SJCRH30 (cell line): Measurements from ENCODE around the gene GPN2. TPM values are rescaled to one million over a fixed set of nuclear protein-coding genes. Genes with fewer than 3 reads are reported as not detected.
A peak's percentile ranks its signal among the peaks of the same experiment; 100 is the strongest.
"Not testable (repeated sequence)": the region's sequence is repeated elsewhere in the genome, so short reads cannot be mapped to it uniquely, and the experiment has no call there.

Source experiments
- DNase-seq, 2 experiments: peaks; one replicate each; pipeline ENCODE4 v3.0.0-alpha.2; 2015 to 2020
- H3K27ac ChIP-seq: fragments of 250-450 bp; sonication (Bioruptor Pico); 2 replicates; pipeline ENCODE4 v1.5.1; 2020; ENCODE audit warnings: mild to moderate bottlenecking, moderate library complexity
- H3K27me3 ChIP-seq: fragments of 250-450 bp; sonication (Bioruptor Pico); 2 replicates; pipeline ENCODE4 v1.5.1; 2020; ENCODE audit warnings: mild to moderate bottlenecking, moderate library complexity
- H3K36me3 ChIP-seq: fragments of 250-450 bp; sonication (Bioruptor Pico); 2 replicates; pipeline ENCODE4 v1.5.1; 2020; ENCODE audit warnings: mild to moderate bottlenecking, moderate library complexity
- H3K4me1 ChIP-seq: fragments of 250-450 bp; sonication (Bioruptor Pico); 2 replicates; pipeline ENCODE4 v1.5.1; 2020; ENCODE audit warnings: mild to moderate bottlenecking, moderate library complexity
- H3K4me3 ChIP-seq: fragments of 250-450 bp; sonication (Bioruptor Pico); 2 replicates; pipeline ENCODE4 v1.5.1; 2020; ENCODE audit warnings: mild to moderate bottlenecking, moderate library complexity
- H3K9me3 ChIP-seq: fragments of 250-450 bp; sonication (Bioruptor Pico); replicated peaks from 2 replicates; pipeline ENCODE4 v1.5.1; 2020; ENCODE audit warnings: mild to moderate bottlenecking, moderate library complexity
- total RNA-seq: library from RNA; depleted of rRNA; stranded (reverse); fragments of >200 nt; shearing (Covaris generic); gene quantifications from 2 replicates; pipeline ENCODE4 v1.2.3, GENCODE V29; 2014

The GPN2 gene
- total RNA-seq, 1 experiment from 2014 or later = 25.3 TPM

DNA sequence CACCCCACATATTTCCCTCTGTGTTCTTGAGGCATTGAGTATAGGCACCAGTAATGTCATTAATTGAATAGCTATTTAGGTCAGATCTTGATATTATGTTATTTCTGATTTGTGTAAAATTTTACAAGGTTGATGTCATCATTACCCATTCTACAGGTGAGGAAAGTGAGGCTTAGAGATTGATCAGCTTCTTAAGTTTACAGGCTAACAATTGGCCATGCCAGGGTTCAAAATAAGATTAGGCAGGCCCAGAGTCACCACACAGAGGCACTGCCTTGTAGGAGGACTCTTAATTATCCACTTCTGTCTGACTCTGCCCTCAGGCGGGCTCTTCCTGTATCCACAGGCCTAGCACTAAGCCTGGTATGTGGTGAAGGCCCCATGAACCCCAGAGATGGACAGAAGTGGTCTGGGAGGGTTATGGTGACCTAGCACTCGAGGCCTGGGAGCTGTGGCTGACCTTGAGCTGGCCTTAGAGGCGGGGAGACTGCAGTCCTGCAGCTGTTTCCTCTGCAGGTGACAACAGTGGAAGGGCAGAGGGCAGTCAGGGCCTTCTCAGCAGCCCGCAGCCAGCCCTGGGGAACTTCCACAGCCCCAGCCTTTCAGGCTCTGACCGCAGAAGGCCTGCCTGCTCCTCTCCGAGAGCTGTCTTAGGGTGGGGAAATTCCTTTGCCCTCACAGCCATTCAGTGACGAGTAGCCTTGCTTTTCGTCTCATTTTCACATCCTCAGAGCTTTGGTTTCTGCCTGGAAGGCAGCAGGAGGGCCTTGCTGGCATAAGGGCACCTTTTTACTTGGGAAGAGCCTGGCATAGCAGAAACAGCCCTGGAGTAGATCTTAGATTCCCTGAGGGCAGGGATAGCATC is 51.4 kb downstream of the GPN2 start:
- no peaks in the 10 kb centered on the region for H3K9me3 ChIP-seq
- DNase-seq = no peak
- no peak overlapping the region for H3K27ac ChIP-seq
- no peak overlapping the region for H3K4me3 ChIP-seq
- H3K36me3 ChIP-seq = peaks cover 40% of the 10 kb centered on the region; the same call in 1 of the 2 replicates
- H3K27me3 ChIP-seq = no peaks in the 10 kb centered on the region
- H3K4me1 ChIP-seq = no peaks in the 10 kb centered on the region

DNA sequence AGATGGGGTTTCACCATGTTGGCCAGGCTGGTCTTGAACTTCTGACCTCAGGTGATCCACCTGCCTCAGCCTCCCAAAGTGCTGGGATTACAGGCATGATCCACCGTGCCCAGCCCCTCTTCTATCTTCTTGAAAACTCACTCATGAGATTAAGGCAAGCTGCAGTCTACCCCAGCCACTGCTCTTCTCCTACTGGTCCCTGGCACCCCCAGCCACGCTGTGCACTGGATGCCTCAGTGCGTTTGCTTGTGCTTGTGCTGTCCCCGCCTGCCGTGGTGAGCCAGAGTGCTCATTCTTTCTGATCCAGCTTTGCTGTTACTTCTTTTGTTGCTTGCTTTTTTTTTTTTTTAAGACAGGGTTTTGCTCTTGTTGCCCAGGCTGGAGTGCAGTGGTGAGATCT is 52.4 kb downstream of the GPN2 start:
- H3K4me3 ChIP-seq, H3K4me1 ChIP-seq, H3K27ac ChIP-seq, DNase-seq, H3K27me3 ChIP-seq, H3K9me3 ChIP-seq: not testable (repeated sequence)
- H3K36me3 ChIP-seq = peaks cover 48% of the 10 kb centered on the region

DNA sequence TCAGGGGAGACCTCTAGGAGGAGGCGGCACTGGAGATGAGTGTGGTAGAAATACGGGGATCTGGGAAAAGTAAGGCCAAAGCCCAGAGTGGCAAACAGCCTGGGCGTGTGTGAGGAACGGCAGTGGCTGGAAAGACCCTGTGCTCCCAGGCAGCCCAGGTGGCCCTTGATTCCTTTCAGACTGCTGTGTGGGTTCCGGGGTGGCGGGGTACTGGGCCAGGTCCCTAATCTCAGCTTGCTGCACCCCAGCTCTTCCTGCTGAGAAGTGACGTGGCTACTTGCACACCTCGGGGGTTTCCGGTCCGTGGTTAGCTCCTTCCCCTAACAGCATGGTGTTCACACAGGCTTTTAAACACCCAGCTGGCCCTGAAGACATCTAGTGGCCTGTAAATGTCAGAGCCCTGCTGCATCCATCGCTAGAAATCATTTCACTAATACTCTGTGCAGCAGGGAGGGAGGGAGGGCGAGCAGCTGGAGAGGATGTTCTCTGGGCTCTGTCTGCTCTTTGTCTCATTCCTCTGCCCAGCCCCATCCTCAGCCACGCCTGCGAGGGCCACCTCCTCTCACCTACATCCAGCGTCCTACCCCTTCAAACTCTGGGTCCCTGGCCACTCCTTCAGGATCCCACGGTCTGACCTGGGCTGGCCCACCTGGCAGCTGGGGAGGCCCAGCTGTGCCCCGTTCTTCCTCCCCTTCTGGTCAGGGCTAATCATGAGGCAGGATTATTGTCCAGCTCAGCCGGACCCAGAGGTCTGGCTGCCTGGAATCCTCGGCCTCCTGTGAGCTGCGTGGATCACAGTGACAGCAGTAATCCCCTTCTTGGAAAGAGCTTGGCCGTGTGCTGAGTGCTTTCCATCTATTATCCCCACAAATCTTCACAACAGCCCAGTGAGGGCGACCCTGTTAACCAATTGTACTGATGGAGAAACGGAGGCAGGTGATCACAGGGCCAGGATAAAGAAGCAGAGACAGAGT is 56.4 kb downstream of the GPN2 start:
- no peaks in the 10 kb centered on the region for H3K4me1 ChIP-seq
- DNase-seq = no peak
- H3K27ac ChIP-seq = no peak overlapping the region
- no peak overlapping the region for H3K4me3 ChIP-seq
- no peaks in the 10 kb centered on the region for H3K27me3 ChIP-seq
- no peaks in the 10 kb centered on the region for H3K9me3 ChIP-seq
- H3K36me3 ChIP-seq = peaks cover 38% of the 10 kb centered on the region

DNA sequence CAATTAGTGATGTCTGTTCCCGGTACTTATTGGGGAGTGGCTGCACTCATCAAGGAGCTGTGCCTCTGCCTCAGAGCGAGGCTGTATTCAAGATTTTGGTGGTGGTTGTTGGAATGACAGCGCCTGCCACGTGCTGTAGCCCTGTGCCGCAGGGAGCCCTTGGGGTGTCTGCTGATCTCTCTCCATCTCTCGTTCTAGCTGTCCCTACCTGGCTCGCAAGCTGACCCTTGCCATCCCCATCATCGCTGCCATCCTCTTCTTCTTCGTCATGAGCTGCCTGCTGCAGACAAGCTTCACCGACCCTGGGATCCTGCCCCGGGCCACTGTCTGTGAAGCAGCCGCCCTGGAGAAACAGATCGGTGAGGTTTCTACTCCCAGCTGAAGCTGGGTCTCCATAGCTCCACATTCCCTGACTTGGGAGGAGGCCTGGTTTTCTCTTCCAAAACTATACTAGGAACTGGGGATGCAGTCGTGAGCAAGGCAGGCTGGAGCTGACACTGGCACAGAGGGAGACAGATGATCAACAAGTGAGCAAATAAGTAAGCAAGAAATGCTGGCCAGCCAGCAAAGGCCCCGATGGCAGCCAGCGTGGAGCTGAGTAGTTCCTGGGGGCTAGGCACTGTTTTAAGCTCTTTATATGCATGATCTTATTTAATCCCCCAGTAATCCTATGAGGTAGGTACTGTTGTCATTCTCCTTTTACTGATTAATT is 57.7 kb downstream of the GPN2 start:
- no peaks in the 10 kb centered on the region for H3K27me3 ChIP-seq
- no peak overlapping the region for H3K4me3 ChIP-seq
- no peak overlapping the region for H3K27ac ChIP-seq
- peaks cover 35% of the 10 kb centered on the region for H3K36me3 ChIP-seq
- 0 out of 2 replicates have a peak, but pooled peaks cover 5% of the 10 kb centered on the region for H3K4me1 ChIP-seq
- DNase-seq = no peak
- no peaks in the 10 kb centered on the region for H3K9me3 ChIP-seq

DNA sequence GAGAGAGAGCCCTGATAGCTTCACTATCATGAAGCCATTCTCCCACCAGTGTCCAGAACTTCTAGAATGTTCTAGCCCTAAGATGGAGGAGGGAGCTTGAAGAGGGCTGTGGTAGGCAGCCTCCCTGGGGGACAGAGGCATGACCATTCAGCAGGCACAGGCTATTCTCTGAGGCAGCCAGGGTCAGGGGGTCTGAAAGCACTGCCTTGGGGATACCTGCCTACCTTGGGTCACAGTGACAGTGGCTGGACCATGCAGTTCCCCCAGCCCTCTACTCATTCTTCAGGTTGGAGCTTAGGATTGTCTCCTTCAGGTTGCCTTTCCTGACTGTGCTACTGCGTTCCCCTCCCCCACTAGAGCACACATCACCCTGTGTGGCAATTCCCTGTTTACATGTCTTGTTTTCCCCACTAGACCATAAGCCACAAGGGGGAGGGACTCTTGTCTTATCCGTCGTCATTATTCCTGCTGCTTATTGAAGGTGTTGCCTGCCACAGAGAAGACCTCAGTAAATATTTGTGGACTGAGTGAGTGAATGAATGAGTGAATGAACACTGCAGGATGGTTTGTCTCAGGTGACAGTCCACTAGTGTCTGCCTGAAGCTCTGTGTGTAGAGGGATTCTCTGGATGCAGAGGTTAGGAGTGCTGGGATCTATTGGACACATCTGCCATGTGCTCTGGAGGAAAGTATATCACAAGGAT is 58.4 kb downstream of the GPN2 start:
- Histone ChIP-seq H3K27ac (no peak overlapping the region), H3K36me3 (peaks cover 34% of the 10 kb centered on the region), H3K4me1 (0 out of 2 replicates have a peak, but pooled peaks cover 5% of the 10 kb centered on the region), H3K9me3 (no peaks in the 10 kb centered on the region), H3K4me3 (no peak overlapping the region), H3K27me3 (no peaks in the 10 kb centered on the region)
- DNase-seq = no peak

DNA sequence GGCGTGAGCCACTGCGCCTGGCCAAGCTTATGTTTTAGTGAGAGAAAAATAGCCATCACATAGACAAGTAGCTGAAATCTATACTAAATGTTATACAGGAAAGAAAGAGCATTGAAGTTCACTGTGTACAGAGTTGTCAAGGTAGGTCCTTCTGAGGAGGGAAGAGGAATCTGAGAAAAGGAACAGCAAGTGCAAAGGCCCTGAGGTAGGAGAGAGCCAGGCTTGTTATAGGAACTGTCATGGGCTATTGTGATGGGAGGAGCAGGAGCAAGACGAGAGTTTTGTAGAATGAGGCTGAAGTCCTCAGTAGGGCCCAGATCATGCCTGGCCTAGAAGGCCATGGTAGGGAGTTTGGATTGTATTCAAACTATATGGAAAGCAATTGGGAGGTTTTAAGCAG is 59.0 kb downstream of the GPN2 start:
- Histone ChIP-seq H3K4me3 (no peak overlapping the region), H3K4me1 (0 out of 2 replicates have a peak, but pooled peaks cover 5% of the 10 kb centered on the region), H3K27me3 (no peaks in the 10 kb centered on the region), H3K9me3 (no peaks in the 10 kb centered on the region), H3K36me3 (peaks cover 31% of the 10 kb centered on the region), H3K27ac (no peak overlapping the region)
- DNase-seq = no peak

DNA sequence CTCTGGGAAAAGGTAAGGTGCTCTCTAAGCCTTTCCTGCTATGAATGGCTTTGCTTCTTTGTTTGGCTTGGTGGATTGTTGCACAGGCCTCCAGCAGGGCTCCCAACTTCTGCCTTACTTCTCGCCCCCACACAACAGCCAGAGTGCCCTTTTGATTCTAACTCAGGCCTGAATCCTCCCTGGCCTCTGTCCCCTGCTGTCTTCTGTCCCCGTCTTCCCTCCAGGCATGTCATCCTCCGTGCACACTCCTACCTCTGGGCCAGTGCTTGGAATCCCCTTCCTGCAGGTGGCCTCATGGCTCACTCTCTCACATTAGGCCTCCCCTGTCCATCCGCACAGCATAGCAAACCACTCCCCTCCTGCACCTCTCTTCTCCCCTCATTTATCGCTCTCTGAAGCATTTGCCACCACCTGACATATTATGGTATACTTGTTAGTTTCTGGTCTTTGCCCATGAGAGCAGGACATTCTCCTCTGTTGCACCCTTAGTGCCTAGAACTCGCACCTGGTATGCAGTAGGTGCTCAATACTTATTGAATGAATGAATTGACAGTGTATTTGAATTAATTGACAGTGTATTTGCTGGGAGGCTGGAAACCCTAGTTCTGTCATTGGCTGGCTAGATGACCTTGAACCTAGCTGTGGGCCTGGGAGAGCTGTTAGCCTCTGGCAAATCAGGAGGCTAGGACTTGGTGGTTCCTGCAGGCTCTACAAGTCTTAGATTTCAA is 60.7 kb downstream of the GPN2 start:
- Histone ChIP-seq H3K4me3 (no peak overlapping the region), H3K27me3 (0 out of 2 replicates have a peak, but pooled peaks cover 6% of the 10 kb centered on the region), H3K4me1 (peaks cover 9% of the 10 kb centered on the region; the same call in 1 of the 2 replicates), H3K27ac (no peak overlapping the region), H3K9me3 (no peaks in the 10 kb centered on the region), H3K36me3 (peaks cover 25% of the 10 kb centered on the region)
- no peak for DNase-seq

DNA sequence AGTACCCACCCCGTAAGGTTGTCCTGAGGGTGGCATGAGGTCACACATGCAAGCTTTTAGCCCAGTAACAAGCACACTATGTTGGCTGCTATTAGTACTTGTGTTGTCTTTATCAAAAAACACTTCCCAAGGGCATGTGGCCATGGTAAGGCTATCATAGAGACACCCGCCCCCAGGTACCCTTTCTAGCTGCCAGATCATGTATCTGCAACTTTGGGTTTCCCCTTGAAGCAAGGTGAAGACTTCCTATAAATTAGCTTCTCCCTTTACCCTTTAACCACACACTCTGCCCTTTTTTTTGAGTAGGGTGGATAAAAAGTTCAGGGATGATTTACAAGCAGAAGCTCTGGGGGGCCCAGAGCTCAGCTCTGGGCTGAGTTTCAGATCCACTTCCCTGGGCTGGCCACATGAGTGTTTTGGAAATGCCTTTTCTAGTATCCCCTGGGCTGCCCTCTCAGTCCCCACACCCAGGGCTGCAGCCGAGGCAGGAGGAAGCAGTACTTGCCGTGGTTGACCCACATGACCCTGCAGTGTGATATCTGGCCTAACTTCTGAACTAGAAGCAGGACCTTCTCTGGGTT is 61.6 kb downstream of the GPN2 start:
- Histone ChIP-seq H3K4me1 (peaks cover 9% of the 10 kb centered on the region; the same call in 1 of the 2 replicates), H3K36me3 (peaks cover 20% of the 10 kb centered on the region), H3K9me3 (no peaks in the 10 kb centered on the region), H3K27ac (no peak overlapping the region), H3K27me3 (0 out of 2 replicates have a peak, but pooled peaks cover 6% of the 10 kb centered on the region), H3K4me3 (no peak overlapping the region)
- no peak for DNase-seq

DNA sequence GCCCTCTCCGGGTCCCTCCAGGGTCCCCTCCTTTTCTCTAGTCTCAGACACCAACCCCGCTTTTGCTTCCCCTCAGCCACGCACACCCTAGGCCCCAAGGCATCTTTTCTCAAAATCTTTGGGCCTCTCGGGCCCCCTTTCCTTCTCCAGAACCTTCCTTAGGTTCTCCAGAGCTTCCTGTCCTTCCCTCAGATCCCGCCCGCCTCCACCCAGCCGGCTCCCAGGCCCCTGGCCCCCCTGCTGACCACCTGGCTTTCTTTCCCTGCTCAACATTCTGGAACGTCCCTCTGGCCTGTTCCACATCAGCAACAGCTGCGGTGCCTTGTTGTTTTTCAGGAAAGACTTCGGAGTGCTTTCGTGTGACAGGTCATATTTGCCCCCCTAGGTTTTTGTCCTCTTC is 62.4 kb downstream of the GPN2 start:
- H3K4me3 ChIP-seq = peak overlapping the region; percentile 78
- peaks cover 11% of the 10 kb centered on the region for H3K36me3 ChIP-seq
- H3K27ac ChIP-seq = peak overlapping the region; percentile 28; the same call in 1 of the 2 replicates
- no peaks in the 10 kb centered on the region for H3K9me3 ChIP-seq
- peak; percentile 61 to 68 for DNase-seq
- H3K27me3 ChIP-seq = 0 out of 2 replicates have a peak, but pooled peaks cover 6% of the 10 kb centered on the region
- H3K4me1 ChIP-seq = peaks cover 9% of the 10 kb centered on the region; the same call in 1 of the 2 replicates

DNA sequence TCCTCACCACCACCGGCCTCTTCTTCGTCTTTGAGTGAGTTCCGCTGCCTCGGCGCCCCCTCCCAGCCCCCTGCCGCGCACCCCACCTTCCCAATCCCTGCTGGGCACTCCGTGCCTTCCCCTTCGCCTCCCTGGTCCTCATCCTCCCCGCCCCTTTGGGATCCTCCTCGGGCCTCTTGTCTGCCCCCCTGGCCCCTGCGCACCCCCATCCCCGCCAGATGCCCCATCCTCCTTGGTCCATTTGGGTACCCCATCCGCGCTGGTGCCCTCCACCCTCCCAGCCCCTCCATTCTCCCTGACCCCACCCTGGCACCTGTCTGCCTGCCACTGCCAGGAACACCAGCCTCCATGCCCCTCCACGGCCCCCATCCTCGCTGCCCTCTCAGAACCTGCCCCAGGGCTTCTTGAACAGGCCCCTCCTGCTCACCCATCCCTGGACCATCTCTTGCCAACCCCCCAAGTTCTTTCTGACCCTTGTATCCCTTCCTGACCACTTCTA is 62.9 kb downstream of the GPN2 start:
- Histone ChIP-seq H3K27ac (peak overlapping the region; percentile 28; the same call in 1 of the 2 replicates), H3K27me3 (0 out of 2 replicates have a peak, but pooled peaks cover 6% of the 10 kb centered on the region), H3K4me1 (peaks cover 9% of the 10 kb centered on the region; the same call in 1 of the 2 replicates), H3K36me3 (peaks cover 7% of the 10 kb centered on the region; the same call in 1 of the 2 replicates), H3K9me3 (no peaks in the 10 kb centered on the region), H3K4me3 (peak overlapping the region; percentile 78)
- peak in 1 of 2 experiments; percentile 30 for DNase-seq

DNA sequence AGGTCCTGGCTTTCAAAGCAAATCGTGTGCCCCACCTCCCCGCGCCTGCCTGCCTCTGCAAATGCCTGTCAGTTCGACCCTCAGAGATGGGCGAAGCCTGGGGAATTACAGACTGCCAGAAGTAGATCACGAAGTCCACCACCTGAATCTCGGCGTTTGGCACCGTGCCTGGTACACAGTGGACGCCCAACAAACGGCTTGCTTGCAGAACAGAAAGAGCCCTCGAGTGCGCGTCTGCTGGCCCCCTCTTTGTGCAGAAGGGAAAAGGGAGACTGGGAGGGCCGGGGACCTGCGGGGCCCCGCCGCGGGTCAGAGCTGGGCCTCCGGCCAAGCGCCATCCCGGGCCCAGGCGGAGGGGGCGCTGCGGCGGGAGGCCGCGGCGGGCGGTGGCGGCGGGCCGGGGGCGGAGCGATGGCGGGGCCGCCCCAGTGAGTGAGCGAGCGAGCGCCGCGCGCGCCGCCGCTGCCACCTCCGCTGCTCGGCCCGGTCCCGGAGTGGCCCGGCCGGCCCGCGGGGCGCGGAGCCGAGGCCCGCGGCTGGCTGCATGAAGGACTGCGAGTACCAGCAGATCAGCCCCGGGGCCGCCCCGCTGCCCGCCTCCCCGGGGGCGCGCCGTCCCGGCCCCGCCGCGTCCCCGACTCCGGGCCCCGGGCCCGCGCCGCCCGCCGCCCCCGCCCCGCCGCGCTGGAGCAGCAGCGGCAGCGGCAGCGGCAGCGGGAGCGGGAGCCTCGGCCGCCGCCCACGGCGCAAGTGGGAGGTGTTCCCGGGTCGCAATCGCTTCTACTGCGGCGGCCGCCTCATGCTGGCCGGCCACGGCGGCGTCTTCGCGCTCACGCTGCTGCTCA is 63.6 kb downstream of the GPN2 start, which contains the start of gene ZDHHC18:
Gene ZDHHC18 (plus strand): TSS at position 428 of the 845 bp plus-strand sequence. CDS start 117 bp downstream, at position 545.
- Histone ChIP-seq H3K4me1 (peaks cover 9% of the 10 kb centered on the region; the same call in 1 of the 2 replicates), H3K36me3 (peaks cover 7% of the 10 kb centered on the region; the same call in 1 of the 2 replicates), H3K4me3 (peak within 1 kb of the TSS; percentile 78), H3K27ac (peak within 1 kb of the TSS; percentile 28; the same call in 1 of the 2 replicates), H3K27me3 (0 out of 2 replicates have a peak, but pooled peaks cover 6% of the 10 kb centered on the region), H3K9me3 (no peaks in the 10 kb centered on the region)
- DNase-seq = peak; percentile 63 to 79
